Measurements from ENCODE around the gene NDOR1.
A peak's percentile ranks its signal among the peaks of the same experiment; 100 is the strongest.
"Not testable (repeated sequence)": the region's sequence is repeated elsewhere in the genome, so short reads cannot be mapped to it uniquely, and the experiment has no call there.

NDOR1 gene

GRCh38 chr9:137245450-137246421 is 40.2 kb downstream of the NDOR1 start:
- no peak for DNase-seq

GRCh38 chr9:137247135-137247915 is 41.8 kb downstream of the NDOR1 start:
- DNase-seq, result no peak

GRCh38 chr9:137247916-137248175 is 42.3 kb downstream of the NDOR1 start:
- DNase-seq, result no peak

GRCh38 chr9:137250329-137251193 is 45.1 kb downstream of the NDOR1 start:
- DNase-seq, result no peak

- DNase-seq, result no peak
Observed at GRCh38 chr9:137251194-137251461, 45.6 kb downstream of the NDOR1 start, which contains the start of gene STPG3. Gene STPG3 (plus strand): TSS chr9:137251286. CDS start chr9:137251287, 1 bp downstream.

- no peak for DNase-seq
Observed at GRCh38 chr9:137251490-137252268, 46.2 kb downstream of the NDOR1 start.

GRCh38 chr9:137252555-137253506 is 47.3 kb downstream of the NDOR1 start:
- DNase-seq, result no peak

GRCh38 chr9:137253717-137254623 is 48.5 kb downstream of the NDOR1 start:
- no peak for DNase-seq

GRCh38 chr9:137254624-137255447 is 49.3 kb downstream of the NDOR1 start, which contains the start of gene NELFB:
Gene NELFB (plus strand): TSS chr9:137255327.
- peak; percentile 33 for DNase-seq

GRCh38 chr9:137255448-137256114 is 50.1 kb downstream of the NDOR1 start:
- DNase-seq, result no peak

- no peak for DNase-seq
Observed at GRCh38 chr9:137256362-137256761, 50.9 kb downstream of the NDOR1 start.

- DNase-seq, result no peak
Observed at GRCh38 chr9:137256856-137257255, 51.4 kb downstream of the NDOR1 start.

- not testable (repeated sequence) for DNase-seq
Observed at GRCh38 chr9:137262173-137262908, 56.8 kb downstream of the NDOR1 start.

- DNase-seq, result no peak
Observed at GRCh38 chr9:137262909-137263285, 57.4 kb downstream of the NDOR1 start.

- no peak for DNase-seq
Observed at GRCh38 chr9:137263506-137263905, 58.0 kb downstream of the NDOR1 start.

- DNase-seq, result no peak
Observed at GRCh38 chr9:137264067-137264466, 58.6 kb downstream of the NDOR1 start.

GRCh38 chr9:137265496-137266161 is 60.1 kb downstream of the NDOR1 start:
- no peak for DNase-seq

Data from NCI-H2081 treated with DMSO at 0.1 percent for 48 hours (cell line).